ENCODE results near the gene LNPEP.
"Not testable (repeated sequence)": the region's sequence is repeated elsewhere in the genome, so short reads cannot be mapped to it uniquely, and the experiment has no call there.

LNPEP gene

DNA sequence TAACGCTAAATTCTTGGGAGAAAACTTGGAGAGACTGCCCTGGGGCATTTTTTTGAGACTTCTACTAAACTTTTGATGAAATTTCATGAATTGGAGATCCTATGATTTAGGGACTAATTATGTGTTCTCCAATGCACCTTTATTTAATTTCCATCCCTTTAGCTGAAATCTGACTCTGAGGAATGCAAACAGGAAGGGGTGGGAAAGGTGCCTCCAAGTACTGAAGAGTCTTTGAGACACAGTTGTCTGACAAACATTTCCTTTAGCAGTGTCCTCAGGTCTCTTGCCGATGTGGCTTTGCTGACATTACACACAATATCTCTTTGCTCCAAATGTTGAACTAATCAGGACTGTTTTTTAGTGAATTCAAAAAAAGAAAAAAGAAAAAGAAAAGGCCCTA lies 129.6 kb downstream of the LNPEP start:
- no peak for DNase-seq (ENCODE audit: low read depth)

DNA sequence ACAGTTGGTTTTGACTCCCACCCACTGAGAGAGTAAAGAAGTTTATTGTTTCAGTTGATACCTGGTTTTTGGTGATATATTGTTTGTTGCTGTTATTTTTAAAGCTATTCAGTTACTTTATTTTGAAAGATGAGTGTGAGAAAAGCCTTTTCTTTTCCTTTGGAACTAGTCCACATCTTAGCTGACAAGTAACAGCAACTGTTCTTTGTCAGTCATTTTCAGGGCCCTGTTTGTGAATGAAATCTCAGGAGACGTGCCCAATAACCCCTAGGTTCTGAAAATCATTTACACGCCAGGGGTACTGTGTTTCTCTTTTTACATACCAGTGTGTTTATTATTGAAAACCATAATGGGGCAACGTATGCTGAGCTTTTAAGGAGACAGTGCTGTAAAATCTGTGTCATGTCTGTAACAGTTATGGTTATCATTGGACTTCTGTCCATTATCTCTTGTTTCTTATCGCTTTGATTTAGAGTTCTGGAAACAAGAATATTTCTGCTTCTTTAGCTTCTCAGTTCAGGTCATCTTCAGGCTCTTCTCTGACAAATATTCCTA lies 131.5 kb downstream of the LNPEP start:
- DNase-seq (ENCODE audit: low read depth), result no peak

DNA sequence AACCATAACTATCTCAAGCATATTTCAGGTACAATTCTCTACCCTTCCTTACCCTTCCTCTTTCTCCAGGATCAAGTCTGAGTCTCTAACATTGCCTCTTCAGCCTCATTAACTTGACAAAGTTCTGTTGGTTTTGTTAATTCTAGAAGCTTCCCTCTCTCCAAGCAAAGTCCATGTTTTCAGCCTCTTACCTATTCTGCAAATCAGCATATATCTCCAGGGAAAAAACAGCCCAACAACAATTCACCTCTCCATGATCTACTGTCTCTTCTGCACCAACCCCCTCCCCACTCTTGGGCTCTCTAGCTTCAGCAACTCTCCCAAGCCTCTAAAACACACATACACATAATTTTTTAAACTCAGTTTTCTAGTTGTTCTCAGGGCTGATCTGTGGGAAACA lies 134.4 kb downstream of the LNPEP start:
- DNase-seq (ENCODE audit: low read depth), result no peak

DNA sequence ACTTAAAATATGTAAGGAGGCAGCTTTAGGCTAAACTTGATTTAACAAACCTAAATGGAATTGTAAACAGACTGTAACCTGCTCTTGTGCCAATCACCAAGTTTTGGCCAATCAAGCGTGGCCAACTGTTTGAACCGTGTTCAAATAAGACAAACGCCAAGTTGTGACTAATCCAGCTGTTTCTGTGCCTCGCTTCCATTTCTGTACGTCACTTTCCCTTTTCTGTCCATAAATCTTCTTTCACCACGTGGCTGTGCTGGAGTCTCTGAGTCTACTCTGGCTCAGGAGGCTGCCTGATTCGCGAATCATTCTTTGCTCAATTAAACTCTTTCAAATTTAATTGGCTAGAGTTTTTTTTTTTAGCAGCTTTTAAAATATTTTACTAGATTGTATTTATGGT lies 135.2 kb downstream of the LNPEP start:
- DNase-seq (ENCODE audit: low read depth), result no peak

DNA sequence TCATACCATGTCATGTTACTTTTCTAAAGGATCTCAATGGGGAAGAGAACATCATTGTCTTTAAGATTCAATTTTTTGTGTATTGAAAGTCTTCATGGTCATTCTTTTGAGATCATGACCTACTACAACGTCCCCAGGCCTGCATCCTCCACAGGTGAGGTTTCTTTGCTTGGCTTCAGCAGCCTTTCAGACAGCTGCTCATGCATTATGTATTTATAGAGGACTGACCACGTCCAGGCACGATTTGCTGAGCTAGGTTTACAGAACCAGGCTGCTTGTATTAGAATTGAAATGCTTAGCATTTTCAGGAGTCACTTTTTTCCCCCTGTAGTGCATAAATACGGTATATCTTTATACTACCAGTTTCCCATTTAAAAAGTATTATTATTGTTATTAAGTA lies 136.1 kb downstream of the LNPEP start:
- no peak for DNase-seq (ENCODE audit: low read depth)

DNA sequence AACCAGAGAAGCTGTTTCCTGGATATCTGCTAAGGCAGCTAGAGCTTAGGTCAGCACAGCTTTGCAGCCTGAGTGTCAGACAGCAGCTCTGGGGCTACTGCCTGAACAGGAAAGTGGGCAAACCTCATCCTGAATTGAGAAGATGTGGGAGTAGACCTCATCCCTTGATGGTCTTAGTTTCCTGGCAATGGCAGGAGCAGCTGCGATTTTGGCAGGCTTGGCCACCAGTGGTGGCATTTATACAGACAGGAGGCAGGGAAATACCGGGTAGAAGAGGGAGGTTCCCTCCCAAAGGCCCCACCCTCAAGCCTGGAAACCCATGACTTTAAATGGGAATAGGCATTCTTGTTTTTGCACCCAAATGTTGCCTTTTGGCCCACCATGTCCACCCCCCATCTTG lies 136.8 kb downstream of the LNPEP start:
- DNase-seq (ENCODE audit: low read depth), result no peak

DNA sequence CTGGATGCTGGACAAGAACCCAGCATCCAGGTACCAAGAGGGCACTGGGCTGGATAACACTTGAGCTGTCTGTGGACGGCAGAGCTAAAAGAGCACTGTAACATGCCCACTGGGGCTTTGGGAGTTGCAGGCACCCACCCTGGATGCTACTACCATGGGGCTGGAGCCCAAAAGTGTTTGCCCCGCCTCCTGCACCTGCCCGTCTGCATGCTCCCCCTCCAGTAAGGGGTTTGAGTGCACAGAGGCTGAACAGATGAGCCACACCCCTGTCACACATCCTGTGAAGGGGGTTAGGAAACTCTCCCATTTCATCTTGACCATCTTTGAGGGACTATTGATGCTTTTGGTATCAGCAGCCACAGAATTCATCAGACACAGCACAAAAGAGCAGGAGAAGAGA lies 137.5 kb downstream of the LNPEP start:
- DNase-seq (ENCODE audit: low read depth), result no peak

DNA sequence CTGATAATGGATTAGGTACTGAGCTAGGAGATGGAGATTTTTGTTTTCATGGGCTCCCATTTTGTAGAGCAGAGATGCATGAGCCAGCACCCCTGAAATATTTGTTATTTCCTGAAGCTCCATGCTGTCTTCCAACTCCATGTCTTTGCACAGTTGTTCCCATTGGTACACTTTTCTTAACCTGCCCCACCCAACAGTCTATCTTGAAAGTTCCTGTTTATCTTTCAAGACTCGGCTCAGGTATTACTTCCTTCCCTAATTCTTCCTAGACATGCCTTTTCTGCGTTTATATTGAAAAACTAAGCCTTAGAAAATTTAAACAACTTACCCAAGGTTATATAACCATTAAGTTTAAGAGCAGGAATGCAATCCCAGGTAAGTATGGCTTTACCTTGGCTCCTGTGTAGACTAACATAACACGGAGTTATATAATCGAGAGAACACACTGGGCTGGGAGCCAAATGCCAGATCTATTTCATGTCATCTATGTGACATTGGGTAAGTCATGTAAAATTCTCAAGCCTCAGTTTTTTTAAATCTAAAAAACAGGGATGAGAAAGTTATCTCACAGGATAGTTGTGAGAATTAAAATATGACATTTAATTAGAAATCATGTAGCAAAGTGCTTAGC lies 139.1 kb downstream of the LNPEP start:
- DNase-seq (ENCODE audit: low read depth), result no peak

DNA sequence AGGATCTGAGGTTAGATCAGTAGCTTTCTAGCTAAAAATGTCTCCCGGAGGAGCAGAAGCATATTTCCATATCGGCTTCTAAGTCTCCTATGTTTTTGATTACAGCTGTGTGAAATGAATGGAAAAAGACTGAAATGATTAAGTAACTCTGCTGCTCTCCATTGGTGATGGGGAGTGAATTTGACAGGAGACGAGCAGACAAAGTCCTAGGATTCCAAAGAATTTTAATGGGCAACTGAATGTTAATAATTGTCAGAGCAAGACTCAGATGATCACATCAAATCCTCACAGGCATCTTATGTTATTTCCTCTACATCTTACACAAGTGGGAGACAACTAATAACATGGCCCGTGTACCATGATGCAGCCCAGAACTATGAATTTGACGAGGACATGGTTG lies 139.8 kb downstream of the LNPEP start:
- DNase-seq (ENCODE audit: low read depth), result no peak

DNA sequence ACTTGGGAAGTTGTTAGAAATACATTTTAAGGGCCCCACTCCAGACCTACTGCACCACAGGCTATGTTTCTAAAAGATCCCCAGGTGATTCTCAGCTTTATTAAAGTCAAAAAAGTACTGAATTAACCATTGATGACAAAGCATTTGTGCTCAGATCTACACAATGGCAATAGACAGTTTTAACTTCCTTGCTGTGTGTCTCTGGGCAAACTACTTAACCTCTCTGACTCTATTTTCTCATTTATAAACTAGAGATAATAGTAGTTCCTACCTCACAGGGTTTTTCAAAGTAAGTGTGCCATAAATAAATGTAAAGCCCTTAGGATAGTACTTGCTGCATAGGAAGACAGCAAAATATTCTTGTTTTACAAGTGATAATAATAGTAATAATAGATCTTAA lies 140.2 kb downstream of the LNPEP start:
- no peak for DNase-seq (ENCODE audit: low read depth)

DNA sequence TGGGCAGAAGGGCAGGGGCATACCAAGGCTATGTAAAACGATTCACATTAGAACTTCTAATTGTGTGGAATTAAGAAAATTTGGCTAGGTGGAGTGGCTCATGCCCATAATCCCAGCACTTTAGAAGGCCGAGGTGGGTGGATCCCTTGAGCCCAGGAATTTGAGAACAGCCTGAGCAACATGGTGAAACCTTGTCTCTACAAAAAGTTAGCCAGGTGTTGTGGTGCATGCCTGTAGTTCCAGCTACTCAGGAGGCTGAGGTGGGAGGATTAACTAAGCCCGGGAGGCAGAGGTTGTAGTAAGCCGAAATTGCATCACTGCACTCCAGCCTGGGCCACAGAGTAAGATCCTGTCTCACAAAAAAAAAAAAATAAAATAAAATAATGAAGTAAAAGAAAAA lies 141.4 kb downstream of the LNPEP start:
- no peak for DNase-seq (ENCODE audit: low read depth)

DNA sequence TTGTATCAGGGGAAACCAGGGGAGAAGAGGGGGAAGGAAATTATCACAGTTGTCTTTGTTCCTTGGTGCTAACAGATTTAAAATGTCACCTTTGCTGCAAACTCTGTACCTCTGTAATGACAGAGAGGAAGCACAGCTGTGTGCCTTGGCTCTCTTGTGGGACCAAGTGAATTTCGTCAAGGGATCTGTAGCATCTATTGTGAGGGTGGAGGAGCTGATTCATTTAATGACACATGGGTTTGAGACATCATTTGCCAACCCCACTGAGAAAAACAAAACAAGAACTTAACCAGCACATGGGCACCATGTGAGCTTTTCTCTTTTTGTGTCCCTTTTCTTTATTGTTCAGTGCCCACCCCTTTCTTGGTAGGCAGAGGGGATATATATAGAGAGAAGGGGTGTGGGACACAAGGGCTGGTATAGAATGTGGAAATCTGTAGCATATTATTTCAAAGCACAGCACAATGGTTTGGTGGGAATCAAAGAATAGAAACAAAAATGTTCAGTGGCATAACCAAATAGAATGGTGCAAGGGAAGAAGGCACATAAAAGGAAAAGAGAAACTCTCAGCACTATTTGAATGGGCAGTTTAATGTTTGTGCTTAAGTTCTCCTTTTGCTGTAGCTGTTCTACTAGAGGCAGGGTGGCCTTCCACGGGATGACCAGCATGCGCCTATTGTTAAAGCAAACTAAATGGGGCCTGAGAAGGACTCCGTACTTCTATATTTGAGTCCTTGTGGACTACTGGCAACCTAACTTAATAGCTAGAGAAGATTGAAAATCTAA lies 143.3 kb downstream of the LNPEP start:
- DNase-seq (ENCODE audit: low read depth), result no peak

DNA sequence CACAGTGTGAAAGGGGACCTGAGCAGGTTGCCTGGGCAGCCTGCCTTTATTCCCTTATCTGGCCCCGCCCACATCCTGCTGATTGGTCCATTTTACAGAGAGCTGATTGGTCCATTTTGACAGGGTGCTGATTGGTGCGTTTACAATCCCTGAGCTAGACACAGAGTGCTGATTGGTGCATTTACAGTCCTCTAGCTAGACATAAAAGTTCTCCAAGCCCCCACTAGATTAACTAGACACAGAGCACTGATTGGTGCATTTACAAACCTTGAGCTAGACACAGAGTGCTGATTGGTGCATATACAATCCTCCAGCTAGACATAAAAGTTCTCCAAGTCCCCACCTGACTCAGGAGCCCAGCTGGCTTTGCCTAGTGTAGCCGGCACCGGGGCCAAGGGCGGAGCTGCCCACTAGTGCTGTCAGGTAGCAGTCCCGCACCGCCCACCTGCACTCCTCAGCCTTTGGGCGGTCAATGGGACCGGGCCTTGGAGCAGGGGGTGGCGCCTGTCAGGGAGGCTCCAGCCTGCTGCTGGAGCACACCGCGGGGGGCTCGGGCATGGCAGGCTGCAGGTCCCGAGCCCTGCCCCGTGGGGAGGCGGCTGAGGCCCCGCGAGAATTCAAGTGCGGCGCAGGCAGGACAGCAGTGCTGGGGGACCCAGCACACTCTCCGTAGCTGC lies 149.0 kb downstream of the LNPEP start:
- not testable (repeated sequence) for DNase-seq (ENCODE audit: low read depth)

DNA sequence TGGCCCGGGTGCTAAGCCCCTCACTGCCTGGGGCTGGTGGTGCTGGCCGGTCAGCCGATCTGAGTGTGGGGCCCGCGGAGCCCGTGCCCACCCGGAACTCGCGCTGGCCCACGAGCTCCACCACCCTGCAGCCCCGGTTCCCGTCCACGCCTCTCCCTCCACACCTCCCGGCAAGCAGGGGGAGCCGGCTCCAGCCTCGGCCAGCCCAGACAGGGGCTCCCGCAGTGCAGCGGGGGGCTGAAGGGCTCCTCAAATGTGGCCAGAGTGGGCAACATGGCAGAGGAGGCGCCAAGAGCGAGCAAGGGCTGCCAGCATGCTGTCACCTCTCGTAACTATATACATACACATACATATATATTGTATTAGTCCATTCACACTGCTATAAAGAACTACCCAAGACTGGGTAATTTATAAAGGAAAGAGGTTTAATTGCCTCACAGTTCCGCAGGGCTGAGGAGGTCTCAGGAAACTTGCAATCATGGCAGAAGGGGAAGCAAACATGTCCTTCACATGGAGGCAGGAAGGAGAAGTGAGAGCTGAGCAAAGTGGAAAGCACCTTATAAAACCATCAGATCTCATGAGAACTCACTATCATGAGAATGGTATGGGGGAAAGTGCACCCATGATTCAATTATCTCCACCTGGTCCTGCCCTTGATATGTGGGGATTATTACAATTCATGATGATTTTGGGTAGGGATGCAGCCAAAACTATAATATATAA lies 149.7 kb downstream of the LNPEP start:
- DNase-seq (ENCODE audit: low read depth), result no peak

Data from activated T-cell treated with anti-CD3 and anti-CD28 coated beads for 1 hour (primary cell).